Putamen (tissue), 1 donor: ENCODE data around the gene TBX1.
"Not testable (repeated sequence)": the region's sequence is repeated elsewhere in the genome, so short reads cannot be mapped to it uniquely, and the experiment has no call there.

Experiments
- DNase-seq: peaks from one replicate; pipeline ENCODE4 v3.0.0-alpha.2; 2016; ENCODE audit warnings: low spot score

Gene TBX1

DNA sequence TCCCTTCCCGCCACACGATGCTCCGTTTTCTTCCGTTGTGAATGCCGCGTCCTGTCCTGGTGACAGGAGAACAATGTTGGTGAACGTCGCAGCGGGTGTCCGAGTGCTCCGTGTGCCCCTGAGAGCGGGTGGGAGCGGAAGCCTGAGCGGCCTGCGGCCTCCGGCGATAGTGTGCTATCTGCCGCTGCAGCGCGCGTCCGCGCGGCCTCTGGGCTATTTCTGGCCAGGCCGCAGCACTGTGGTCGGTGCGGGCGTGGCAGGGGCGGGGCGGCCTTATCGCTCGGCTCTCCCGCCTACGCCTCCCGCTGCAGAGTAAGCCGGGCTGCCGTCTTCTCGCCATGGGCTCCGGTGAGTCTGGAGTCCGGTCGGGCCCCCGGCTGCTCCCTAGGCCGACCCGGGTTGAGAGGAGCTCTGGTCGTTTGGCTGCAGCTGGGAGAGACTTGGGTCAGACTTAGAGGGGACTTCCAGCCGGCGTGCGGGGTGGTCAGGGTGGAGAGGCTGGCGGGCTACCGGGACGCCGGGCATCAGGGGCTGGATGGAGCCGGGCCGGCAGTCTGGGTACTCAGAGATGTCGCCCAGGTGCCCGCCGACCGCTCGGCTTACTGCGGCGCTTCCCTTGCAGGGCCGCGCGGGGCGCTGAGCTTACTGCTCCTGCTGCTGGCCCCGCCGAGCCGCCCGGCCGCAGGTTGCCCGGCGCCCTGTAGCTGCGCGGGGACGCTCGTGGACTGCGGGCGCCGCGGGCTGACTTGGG is 37.2 kb upstream of the TBX1 start, which contains the start of gene GP1BB:
Gene GP1BB (plus strand): TSS at position 308 of the 751 bp plus-strand sequence. CDS start 31 bp downstream, at position 339.
- no peak for DNase-seq

DNA sequence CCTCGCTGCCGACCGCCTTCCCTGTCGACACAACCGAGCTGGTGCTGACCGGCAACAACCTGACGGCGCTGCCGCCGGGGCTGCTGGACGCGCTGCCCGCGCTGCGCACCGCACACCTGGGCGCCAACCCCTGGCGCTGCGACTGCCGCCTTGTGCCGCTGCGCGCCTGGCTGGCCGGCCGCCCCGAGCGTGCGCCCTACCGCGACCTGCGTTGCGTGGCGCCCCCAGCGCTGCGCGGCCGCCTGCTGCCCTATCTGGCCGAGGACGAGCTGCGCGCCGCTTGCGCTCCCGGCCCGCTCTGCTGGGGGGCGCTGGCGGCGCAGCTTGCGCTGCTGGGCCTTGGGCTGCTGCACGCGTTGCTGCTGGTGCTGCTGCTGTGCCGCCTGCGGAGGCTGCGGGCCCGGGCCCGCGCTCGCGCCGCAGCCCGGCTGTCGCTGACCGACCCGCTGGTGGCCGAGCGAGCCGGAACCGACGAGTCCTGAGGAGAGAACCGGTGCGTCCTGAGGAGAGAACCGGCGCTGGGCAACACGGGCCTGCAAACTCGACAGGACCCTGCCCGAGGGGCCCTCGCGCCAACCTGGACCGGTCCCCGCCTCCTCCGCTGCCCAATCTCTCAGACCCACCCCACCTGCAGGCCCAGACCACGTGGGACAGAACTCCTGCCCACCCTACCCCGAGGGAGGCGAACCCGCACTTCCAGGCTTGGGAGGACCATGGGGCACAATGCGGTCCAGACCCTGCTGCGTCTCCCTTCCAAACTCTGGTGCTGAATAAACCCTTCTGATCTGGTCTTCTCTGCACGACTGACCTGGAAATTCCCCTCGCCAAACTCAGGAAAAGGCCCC is 36.4 kb upstream of the TBX1 start:
- DNase-seq: no peak

DNA sequence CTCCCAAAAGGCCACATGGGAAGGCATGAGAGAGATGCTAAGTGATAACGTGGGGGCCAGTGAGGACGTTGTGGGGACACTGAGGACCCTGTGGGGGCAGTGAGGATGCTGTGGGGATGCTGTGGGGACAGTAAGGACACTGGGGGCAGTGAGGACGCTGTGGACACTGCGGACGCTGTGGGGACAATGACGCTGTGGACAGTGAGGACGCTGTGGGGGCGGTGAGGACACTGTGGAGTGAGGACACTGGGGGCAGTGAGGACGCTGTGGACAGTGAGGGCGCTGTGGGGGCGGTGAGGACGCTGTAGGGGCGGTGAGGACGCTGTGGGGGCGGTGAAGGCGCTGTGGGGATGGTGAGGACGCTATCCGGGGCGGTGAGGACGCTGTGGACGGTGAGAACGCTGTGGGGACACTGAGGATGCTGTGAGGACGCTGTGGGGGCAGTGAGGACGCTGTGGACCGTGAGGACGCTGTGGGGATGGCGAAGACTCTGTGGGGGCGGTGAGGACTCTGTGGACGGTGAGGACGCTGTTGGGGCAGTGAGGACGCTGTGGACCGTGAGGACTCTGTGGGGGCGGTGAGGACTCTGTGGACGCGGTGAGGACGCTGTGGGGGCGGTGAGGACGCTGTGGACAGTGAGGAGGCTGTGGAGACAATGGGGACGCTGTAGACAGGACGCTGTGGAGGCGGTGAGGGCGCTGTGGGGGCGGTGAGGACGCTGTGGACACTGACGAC is 35.5 kb upstream of the TBX1 start:
- no peak for DNase-seq

DNA sequence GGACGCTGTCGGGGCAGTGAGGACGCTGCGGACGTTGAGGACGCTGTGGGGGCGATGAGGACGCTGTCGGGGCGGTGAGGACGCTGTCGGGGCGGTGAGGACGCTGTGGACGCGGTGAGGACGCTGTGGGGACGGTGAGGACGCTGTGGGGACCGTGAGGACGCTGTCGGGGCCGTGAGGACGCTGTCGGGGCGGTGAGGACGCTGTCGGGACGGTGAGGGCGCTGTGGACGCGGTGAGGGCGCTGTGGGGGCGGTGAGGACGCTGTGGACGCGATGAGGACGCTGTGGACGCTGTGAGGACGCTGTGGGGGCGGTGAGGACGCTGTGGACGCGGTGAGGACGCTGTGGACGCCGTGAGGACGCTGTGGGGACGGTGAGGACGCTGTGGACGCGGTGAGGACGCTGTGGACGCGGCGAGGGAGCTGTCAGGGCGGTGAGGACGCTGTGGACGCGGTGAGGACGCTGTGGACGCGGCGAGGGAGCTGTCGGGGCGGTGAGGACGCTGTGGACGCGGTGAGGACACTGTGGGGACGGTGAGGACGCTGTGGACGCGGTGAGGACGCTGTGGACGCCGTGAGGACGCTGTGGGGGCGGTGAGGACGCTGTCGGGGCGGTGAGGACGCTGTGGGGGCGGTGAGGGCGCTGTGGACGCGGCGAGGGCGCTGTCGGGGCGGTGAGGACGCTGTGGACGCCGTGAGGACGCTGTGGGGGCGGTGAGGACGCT is 34.4 kb upstream of the TBX1 start:
- not testable (repeated sequence) for DNase-seq

DNA sequence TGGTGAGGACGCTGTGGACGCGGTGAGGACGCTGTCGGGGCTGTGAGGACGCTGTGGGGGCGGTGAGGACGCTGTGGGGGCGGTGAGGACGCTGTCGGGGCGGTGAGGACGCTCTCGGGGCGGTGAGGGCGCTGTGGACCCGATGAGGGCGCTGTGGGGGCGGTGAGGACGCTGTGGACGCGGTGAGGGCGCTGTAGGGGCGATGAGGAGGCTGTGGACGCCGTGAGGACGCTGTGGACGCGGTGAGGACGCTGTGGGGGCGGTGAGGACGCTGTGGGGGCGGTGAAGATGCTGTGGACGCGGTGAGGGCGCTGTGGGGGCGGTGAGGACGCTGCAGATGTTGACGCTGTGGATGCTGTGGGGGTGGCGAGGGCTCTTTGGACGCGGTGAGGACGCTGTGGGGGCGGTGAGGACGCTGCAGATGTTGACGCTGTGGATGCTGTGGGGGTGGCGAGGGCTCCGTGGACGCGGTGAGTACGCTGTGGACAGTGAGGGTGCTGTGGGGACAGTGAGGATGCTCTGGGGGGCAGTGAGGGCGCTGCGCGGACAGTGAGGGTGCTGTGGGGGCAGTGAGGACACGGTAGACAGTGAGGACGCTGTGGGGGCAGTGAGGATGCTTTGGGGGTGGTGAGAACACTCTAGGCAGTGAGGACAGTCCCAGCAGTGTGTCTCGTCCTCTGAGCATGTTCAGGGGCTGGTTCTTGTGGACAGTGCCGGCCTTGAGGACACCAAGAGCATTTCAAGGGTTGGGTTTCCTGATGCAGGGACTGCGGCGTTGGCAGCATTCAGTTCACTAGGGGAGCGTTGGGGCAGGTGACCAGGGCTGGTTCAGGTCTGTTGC is 33.0 kb upstream of the TBX1 start:
- DNase-seq: no peak

DNA sequence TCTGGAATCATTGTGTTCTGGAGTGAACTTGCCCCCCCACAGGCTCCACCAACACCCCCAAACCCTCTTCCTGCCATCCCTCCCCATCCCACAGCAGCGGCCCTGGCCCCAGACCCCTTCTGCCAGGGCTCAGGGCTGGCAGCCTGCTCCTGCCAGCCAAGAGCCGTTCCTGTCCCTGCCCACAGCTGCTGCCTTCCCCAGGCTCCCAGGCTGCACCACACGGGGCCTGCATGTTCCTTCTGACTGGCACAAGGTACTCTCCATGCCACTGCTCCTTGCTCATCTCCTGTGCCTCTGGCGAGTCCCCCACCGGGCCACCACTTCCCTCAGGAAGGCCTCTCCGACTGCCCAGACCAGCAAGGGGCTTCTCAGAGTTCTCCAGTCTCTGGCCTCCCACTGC is 32.3 kb upstream of the TBX1 start:
- DNase-seq: no peak

DNA sequence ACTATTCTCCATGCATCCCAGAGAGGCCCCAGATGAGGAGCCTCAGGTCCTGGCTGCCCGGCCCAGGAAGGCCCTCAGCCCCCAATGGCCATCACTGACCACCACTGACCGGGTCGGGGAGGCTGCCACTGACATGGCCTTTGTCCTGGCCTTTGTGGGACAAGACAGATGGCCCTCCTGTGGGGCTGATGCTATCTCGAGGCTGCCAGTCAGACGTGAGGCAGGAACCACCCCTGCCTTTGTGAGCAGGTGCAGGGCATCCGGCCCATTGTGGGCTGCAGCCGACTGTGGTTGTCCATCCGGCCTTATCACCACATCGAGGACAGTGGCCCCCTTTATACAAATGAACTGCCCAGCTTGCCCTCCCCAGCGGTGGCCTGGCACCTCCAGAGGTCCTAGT is 31.7 kb upstream of the TBX1 start:
- DNase-seq: no peak

DNA sequence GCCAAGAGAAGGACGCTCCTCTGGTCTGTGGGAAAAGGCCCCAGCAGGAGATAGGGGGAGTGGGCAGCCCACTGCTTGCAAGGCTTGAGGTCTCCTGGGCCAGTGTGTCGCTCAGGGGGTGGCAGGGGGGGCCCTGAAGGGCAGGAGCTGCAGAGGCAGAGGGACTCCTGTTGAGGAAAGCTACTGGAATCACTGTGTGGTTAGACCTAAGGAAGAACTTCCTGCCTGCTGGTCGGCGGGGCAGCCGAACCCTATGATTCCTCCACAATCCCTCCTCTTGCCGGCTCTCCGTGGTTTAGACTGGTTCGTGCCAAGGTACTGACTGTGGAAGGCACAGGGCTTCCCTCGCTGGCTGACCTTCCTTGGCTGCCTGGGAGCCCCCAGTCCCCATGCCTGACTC is 31.1 kb upstream of the TBX1 start:
- no peak for DNase-seq

DNA sequence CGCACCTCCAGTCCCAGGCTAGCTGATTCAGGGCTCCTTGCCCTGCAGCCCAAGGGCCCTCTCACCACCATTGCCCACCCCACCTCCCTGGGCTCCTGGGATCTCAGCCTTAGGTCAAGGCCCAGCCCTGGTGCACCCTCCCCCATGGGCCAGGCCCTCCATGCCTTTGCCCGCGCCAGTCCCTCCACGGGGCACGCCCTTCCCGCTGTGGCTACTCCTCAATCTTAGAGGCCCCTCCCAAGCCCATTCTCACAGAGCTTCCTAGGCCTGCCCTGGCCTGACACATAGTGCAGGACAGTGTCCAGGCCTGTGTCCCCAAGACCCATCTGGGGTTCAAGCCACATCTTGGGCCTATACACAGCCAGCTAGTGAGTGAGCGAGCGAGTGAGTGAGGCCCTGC is 30.4 kb upstream of the TBX1 start:
- DNase-seq: no peak

DNA sequence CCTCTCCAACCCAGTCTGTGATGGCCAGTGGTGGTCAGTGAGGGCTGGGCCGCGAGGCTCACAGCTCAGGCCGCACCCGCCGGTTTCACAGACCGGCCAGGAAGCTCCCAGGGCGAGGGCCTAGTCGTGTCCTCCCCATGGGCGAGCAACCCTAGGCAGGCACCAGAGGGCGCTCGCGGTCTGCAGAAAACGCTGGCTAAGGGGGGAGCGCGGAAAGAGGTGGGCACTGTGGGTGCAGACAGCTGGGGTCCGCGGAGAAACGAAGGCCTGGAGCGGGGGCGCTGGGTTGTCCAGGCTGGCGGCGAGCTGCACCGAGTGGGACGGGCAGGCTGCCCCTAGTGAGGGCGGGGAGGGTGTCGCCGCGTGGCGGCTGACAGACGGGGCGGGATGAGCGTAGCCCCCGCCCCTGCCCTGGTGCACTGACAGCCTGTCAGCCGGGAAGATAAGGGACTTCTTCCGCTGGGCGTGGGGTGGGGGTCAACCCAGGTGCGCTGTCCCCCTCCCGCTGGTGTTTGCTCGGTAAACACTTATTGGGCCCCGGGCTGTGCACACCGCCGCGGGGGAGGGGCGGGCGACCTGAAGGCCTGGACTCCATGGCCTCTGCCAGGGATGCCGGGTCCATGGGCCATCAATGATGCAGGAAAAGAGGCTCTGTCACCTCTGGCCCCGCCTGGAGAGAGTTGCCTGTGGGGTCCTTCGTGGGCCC is 29.8 kb upstream of the TBX1 start:
- DNase-seq: peak; percentile 58

DNA sequence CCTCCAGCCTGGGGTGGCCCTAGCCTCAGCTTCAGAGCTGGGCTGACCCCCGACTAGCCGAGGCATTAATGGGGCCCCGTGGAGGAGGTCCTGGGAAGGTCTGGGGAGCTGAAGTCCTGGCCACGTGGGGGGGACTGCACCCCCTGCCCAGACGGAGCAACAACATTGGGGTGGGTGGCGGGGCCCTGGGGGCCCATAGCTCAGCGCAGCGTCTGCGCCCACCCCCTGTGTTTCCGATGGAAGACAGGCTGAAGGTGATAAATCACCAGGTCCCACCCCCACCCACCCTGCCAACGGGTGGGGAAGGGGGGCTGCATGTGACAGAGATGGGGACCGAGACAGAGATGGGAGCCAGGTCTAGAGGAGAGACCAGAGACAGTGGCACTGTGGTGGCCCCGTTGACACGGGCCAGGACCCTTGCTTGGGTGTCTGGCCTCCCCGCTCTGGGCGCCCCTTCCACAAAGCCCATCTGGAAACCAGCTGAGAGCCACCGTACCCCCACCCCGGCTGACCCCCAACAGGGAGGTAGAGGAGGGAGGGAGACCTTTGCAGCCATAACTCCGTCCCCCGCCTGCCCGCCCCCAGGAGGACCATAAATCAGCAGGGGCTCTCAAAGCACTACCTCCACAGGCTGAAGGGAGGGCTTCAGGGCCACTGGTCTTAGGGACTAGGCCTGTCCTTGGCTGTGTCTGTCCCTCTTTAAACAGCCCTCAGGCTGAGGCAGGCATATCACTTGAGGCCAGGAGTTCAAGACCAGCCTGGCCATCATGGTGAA is 29.0 kb upstream of the TBX1 start:
- no peak for DNase-seq

DNA sequence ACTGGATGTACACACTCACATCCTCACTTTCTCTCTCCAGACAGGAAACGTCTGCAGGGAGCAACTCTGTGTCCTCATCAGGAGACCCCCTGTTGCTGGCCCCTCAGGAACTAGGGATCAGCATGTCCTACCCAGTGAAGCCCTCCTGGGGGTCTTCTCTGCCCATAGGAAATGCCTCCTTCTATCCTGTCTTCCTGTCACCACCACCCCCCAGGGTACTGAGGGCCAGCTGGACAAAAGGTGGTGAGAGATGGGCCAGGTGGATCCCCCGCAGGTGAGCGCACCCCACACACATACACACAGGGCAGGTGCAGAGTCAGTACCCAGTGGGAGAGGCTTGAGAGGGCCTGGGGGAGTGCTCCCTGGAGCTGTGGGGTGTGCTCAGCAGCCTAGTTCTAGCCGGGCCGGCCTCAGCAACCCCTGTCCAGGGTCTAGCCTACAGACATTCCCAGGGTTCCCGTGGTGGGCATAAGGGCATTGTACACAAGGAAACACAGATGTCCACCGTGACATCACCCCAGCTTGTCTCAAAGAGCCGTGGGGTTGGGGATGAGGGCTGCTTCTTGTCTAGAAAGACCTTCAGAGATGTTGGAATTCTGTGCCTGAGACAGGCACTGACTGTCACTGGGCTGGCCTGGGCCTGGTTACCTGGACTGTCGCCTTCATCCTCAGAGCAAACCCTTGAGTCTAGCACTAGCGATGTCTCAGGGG is 28.0 kb upstream of the TBX1 start:
- no peak for DNase-seq

DNA sequence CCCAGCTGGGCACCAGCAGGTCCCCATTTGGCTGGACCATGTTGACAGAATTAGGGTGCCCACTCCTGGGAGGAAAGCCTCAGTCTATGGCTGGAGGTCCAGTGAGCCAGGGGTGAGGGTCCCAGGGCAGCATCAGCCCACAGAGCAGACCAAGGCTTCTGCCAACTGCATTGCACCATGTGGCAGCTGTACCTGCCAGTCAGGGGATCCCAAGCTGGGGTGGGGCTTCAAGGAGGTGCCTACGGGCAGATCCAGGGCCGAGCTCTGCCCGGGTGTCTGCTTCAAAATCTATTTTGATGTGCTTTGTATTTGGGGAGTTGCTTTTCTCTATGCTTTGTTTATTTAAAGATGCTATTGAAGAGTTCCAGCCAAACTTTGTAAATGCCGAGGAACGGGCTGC is 26.8 kb upstream of the TBX1 start:
- DNase-seq: no peak

DNA sequence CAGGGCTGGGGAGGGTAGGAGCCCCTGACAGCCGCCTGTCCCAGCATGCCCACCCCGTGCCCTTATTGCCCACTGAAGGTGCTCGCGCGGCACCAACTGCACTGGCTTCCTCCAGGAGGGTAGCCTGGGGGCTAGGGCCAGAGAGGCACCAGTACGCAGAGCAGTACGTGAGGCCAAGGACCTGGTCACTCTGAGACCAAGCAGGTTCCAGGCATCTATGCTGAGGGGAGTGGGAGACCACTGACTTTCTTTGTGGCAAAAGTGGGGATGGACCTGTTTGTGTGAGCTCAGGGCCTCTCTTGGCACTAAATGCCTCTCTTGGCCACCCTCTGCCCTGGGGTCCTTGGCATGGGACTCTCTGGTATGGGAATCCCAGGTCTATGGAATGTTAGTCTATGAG is 26.4 kb upstream of the TBX1 start:
- no peak for DNase-seq

DNA sequence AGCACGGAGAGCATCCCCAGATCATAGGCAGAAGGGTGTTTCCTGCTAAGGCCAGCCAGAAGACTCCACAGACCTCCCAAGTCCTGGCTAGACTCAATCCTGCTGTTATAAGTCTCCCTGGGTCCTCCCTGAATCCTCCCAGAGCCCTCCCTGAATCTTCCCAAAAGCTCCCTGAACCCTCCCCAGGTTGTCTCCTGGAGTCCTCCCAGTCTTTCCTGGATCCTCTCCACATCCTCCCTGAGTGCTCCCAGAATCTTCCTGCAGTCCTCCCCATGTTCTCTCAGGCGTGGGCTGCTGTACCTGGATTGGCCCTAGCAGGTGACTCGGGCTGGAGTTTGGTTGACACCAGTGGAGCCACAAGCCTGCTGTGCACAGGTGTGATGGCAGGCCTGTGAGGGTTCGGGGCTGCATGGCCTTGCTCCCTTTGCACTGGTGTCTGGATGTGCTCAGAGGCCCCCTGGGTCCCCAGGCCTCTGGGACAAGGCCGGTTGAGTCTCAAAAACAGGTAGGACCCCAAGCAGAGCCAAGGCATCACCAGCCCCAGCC is 25.7 kb upstream of the TBX1 start:
- DNase-seq: no peak

DNA sequence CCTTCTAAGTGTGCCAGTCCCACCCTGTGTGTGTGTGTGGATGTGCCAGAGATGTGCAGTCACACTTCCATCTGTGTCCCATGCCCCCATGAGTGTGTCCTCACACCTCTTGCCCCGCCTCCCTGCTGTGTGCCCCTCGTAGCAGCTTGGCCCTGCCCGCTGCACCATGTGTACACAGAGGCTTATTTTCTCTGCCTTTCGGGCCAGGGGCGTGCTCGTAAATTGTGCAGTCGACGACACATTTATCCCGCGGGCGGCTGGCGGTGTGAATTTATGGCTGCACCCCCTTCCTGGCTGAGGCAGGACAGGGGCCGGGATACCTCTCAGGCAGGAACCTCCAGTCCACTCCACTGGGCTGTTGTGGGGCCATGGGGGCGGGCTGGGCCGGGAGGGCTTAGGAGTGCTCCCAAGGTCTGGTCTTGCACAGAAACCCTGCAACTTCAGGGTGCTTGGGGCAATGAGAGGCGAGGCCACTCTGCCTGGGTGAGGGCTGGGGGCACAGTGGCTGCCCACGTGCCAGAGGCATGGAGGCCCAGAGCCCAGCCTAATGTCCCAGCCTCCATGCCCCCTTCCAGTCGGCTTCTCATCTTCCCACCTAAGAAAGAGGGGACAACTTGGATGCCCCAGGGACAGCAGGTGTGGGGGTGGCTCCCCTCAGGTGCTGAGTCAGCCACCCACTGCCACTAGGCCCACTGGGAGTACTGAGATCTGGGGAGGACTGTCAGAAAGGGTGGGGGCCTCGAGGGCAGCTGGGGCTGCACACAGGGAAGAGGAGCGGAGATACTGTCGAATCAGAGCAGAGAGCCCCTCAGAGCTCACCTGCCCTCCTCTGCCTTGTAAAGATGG is 24.7 kb upstream of the TBX1 start:
- DNase-seq: no peak

DNA sequence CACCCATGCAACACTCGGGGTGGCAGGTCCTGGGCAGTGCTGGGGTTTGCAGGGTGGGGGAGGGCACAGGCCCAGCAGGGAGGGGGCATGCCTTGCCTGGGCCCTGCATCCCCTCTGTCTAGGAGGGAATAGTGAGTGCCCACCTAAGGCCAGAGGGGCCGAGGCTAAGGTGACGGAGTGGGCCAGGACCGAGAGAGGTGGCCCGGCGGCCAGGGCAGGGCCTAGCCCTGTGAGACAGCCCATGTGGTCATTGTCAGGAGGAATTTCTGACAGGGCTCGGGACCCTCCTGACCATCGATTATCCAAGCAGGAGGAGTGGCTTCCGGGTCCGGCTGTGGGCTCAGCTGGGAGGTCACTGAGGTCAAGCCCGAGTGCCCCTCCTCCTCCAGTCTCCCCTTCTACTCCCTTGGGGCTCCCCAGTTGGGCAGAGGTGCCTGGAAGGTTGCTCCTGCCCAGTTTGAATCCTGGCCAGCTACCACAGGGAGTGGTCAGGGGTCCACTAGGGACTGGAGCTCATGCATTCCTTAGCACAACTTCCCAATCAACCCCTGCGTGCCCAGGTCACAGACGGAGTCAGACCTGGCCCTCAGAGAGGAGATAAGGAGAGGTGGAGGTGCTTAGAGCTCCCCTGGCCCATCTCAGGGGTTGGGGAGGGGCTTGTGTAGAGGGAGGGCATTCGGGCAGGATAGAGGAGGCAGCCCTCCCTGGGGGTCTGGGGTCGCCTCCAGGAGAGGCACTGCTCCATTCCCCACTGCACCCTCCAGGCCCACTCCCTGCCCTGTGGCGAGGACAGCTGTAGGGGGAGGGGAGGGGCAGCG is 22.5 kb upstream of the TBX1 start:
- no peak for DNase-seq
